Tibial artery (tissue), 4 donors: ENCODE measurements around the gene CHEK1.

ENCODE experiments used
- DNase-seq, 2 donors: peaks; one replicate each; pipeline ENCODE4 v3.0.0-alpha.2; 2019
- H3K27ac ChIP-seq, 2 donors: fragments of 200-600 bp; sonication (generic) in 1 of 2; 1 replicate in 1 of 2; 2 replicates in 1 of 2; pipeline ENCODE4 v1.5.1; 2018 to 2019; ENCODE audit warnings: mild to moderate bottlenecking in 1 of 2
- H3K27me3 ChIP-seq, 2 donors: fragments of 200-600 bp; sonication (generic) in 1 of 2; one replicate each; pipeline versions ENCODE4 v1.5.1 to v1.6.0; 2016 to 2019
- H3K36me3 ChIP-seq, 3 donors: fragments of 200-600 bp; sonication (generic) in 2 of 3; one replicate each; pipeline ENCODE4 v1.5.1; 2016 to 2019; ENCODE audit warnings: mild to moderate bottlenecking in 2 of 3
- H3K4me1 ChIP-seq, 4 donors: fragments of 200-600 bp; sonication (generic) in 2 of 4; 1 replicate in 3 of 4; 2 replicates in 1 of 4; pipeline ENCODE4 v1.5.1; 2016 to 2019
- H3K4me3 ChIP-seq, 2 donors: fragments of 200-600 bp; sonication (generic) in 1 of 2; 1 replicate in 1 of 2; 2 replicates in 1 of 2; pipeline ENCODE4 v1.5.1; 2018 to 2019; ENCODE audit warnings: mild to moderate bottlenecking in 2 of 2
- H3K9me3 ChIP-seq, 3 donors: fragments of 200-600 bp; sonication (generic) in 1 of 3; one replicate each; pipeline ENCODE4 v1.5.1; 2016 to 2019
- intact Hi-C: fragments of 100-400 bp; cut with DNase I; formaldehyde crosslinking; loops from one replicate; pipeline ENCODE4 v1.15.0; 2023; ENCODE audit warnings: low total_unique reads
- TF ChIP-seq, protein P1 (sequence below), 2 experiments: fragments of 200-600 bp in 1 of 2; fragments of 450-650 bp in 1 of 2; IDR thresholded peaks; one replicate each; pipeline ENCODE4 v1.5.1; 2017 to 2019; ENCODE audit warnings: antibody characterized with exemption in 2 of 2, mild to moderate bottlenecking in 1 of 2, moderate library complexity in 1 of 2

Gene CHEK1

DNA sequence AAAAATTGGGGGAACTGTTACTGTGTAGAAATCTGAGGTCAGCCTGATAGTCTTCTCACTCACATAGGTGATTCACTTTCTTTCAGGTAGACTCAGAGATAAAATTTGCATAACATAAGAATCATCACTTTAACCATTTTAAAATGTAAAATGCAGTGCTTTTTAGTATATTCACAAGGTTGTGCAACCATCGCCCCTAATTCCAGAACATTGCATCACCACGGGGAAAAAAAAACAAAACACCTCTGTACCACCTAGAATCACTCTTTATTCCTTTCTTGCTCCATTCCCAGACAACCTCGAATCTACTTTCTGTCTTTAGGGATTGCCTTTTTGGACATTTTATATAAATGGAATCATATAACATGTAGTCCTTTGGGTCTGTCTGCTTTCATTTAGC lies 20.9 kb downstream of the CHEK1 start:
- no peaks in the 10 kb centered on the region for H3K4me1 ChIP-seq
- no peaks in the 10 kb centered on the region for H3K9me3 ChIP-seq
- H3K36me3 ChIP-seq: peaks cover 5 to 20% (median 9%) of the 10 kb centered on the region in 3 donors
- no peak for DNase-seq
- no peak overlapping the region for H3K4me3 ChIP-seq
- intact Hi-C loops: no loop called here
- no peaks in the 10 kb centered on the region for H3K27me3 ChIP-seq
- no peak overlapping the region for H3K27ac ChIP-seq
- TF ChIP-seq, protein P1, sequence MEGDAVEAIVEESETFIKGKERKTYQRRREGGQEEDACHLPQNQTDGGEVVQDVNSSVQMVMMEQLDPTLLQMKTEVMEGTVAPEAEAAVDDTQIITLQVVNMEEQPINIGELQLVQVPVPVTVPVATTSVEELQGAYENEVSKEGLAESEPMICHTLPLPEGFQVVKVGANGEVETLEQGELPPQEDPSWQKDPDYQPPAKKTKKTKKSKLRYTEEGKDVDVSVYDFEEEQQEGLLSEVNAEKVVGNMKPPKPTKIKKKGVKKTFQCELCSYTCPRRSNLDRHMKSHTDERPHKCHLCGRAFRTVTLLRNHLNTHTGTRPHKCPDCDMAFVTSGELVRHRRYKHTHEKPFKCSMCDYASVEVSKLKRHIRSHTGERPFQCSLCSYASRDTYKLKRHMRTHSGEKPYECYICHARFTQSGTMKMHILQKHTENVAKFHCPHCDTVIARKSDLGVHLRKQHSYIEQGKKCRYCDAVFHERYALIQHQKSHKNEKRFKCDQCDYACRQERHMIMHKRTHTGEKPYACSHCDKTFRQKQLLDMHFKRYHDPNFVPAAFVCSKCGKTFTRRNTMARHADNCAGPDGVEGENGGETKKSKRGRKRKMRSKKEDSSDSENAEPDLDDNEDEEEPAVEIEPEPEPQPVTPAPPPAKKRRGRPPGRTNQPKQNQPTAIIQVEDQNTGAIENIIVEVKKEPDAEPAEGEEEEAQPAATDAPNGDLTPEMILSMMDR (IDR thresholded peaks at IDR 0.05): no peak

DNA sequence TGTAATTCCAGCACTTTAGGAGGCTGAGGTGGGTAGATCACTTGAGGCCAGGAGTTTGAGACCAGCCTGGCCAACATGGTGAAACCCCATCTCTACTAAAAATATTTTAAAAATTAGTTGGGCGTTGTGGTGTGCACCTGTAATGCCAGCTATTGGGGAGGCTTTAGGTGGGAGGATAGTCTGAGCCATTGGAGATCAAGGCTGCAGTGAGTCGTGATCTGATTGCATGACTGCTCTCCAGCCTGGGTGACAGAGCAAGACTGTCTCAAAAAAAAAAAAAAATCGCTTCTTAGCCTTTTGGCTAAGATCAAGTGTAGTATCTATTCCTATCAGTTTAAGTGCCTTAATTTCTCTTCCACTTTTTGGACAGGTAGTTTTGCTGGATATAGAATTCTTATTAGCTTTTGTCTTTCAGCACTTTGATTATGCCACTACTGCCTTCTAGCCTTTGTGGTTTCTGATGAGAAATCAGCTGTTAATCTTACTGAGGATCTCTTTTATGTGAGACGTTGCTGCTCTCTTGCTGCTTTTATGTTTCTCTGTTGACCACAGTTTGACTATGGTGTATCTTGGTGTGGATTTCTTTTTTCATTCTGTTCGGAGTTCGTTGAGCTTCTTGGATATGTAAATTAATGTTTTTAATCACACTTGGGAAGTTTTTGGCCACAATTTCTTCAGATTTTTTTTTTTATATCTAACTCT lies 24.7 kb downstream of the CHEK1 start:
- no peak for DNase-seq
- peaks cover 2 to 14% (median 3%) of the 10 kb centered on the region in 3 donors for H3K36me3 ChIP-seq
- no peaks in the 10 kb centered on the region for H3K9me3 ChIP-seq
- H3K4me1 ChIP-seq: no peaks in the 10 kb centered on the region
- no peaks in the 10 kb centered on the region for H3K27me3 ChIP-seq
- no peak overlapping the region for H3K27ac ChIP-seq
- no peak overlapping the region for H3K4me3 ChIP-seq
- TF ChIP-seq, protein P1 (IDR thresholded peaks at IDR 0.05): no peak
- intact Hi-C loops: no loop called here

DNA sequence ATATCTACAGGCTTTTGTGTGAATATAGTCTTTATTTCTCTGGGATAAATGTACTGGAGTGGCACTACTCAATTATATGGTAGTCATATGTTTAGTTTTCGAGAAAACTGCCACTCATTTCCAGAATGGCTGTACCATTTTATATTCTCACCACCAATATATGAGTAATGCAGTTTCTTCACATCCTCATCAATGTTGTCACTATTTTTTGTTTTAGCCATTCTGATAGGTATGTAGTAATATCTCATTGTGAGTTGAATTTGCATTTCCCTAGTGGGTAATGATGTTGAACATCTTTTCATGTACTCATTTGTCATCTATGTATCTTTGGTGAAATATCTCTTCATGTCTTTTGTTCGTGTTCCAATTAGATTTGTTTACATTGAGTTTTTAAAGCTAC lies 37.7 kb downstream of the CHEK1 start:
- DNase-seq: no peak
- H3K9me3 ChIP-seq: peaks cover 2 to 3% (median 3%) of the 10 kb centered on the region in 3 donors
- TF ChIP-seq, protein P1 (IDR thresholded peaks at IDR 0.05): no peak
- no peaks in the 10 kb centered on the region for H3K4me1 ChIP-seq
- H3K36me3 ChIP-seq: peaks cover 0 to 13% (median 0%) of the 10 kb centered on the region in 3 donors
- no peak overlapping the region for H3K27ac ChIP-seq
- intact Hi-C loops: no loop called here
- no peaks in the 10 kb centered on the region for H3K27me3 ChIP-seq
- no peak overlapping the region for H3K4me3 ChIP-seq

DNA sequence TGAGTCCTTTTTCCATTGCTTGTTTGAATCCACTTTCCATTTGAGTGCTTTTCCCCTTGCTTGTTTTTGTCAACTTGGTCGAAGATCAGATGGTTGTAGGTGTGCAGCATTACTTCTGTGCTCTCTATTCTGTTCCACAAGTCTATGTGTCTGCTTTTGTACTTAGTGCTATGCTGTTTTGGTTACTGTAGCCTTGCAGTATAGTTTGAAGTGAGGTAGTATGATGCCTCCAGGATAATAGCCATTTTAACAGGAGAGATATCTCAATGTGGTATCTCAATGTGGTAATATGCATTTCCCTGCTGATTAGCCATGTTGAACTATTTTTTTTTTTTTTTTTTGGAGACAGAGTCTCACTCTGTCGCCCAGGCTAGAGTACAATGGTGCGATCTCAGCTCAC lies 38.9 kb downstream of the CHEK1 start:
- H3K36me3 ChIP-seq: peaks cover 0 to 13% (median 0%) of the 10 kb centered on the region in 3 donors
- peaks cover 2 to 3% (median 3%) of the 10 kb centered on the region in 3 donors for H3K9me3 ChIP-seq
- no peaks in the 10 kb centered on the region for H3K4me1 ChIP-seq
- TF ChIP-seq, protein P1 (IDR thresholded peaks at IDR 0.05): no peak
- DNase-seq: no peak
- no peak overlapping the region for H3K4me3 ChIP-seq
- H3K27me3 ChIP-seq: no peaks in the 10 kb centered on the region
- intact Hi-C loops: no loop called here
- H3K27ac ChIP-seq: no peak overlapping the region

DNA sequence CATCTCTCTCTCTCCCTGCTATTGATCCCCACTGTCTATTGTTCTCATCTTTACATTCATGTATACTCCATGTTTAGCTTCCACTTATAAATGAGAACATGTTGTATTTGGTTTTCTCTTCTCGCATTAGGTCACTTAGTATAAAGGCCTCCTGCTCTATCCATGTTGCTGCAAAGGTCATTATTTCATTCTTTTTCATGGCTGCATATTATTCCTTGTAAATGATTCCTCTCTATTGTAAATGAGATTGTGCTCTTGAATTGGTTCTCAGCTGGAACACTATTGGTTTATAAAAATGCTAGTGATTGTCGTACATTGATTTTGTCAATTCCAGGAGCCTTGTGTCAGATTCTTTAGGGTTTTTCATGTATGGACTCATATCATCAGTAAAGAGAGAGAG lies 42.2 kb downstream of the CHEK1 start:
- TF ChIP-seq, protein P1 (IDR thresholded peaks at IDR 0.05): no peak
- peaks cover 0 to 13% (median 0%) of the 10 kb centered on the region in 3 donors for H3K36me3 ChIP-seq

More for the DNA sequence above, 42.2 kb downstream of the CHEK1 start:
- intact Hi-C loops: no loop called here
- Histone ChIP-seq H3K9me3 (peaks cover 2 to 3% (median 3%) of the 10 kb centered on the region in 3 donors), H3K27ac (no peak overlapping the region), H3K4me3 (no peak overlapping the region), H3K27me3 (no peaks in the 10 kb centered on the region), H3K4me1 (no peaks in the 10 kb centered on the region)
- DNase-seq: no peak
